Testis (tissue), 2 donors: ENCODE results near the gene CRISPLD2.

Experiments used
- CTCF ChIP-seq, 3 experiments: fragments of 450-650 bp in 2 of 3; fragments of 200-600 bp in 1 of 3; sonication (generic) in 1 of 3; IDR thresholded peaks; one replicate each; pipeline ENCODE4 v1.5.1; 2016 to 2019; ENCODE audit warnings: antibody characterized with exemption in 3 of 3, mild to moderate bottlenecking in 2 of 3, moderate library complexity in 1 of 3
- POLR2A ChIP-seq: fragments of 450-650 bp; IDR thresholded peaks from one replicate; pipeline ENCODE4 v1.6.1; 2017; ENCODE audit warnings: antibody characterized with exemption, mild to moderate bottlenecking, moderate library complexity

GRCh38 chr16:84879569-84880487, 60.0 kb downstream of the CRISPLD2 start:
- TF ChIP-seq CTCF (IDR thresholded peaks at IDR 0.05), result no peak
- no peak for TF ChIP-seq POLR2A
